GM12891 (cell line): ENCODE results near the gene ADH1B.

Experiments used
- PAX5 ChIP-seq: IDR thresholded peaks from 2 replicates; pipeline ENCODE4 v1.6.1; 2011; ENCODE audit warnings: low read length, moderate library complexity, mild to moderate bottlenecking; ENCODE audit not compliant: insufficient read depth, severe bottlenecking
- POLR2A ChIP-seq: IDR thresholded peaks from 2 replicates; pipeline ENCODE4 v1.6.1; 2011; ENCODE audit warnings: low read depth, low read length, control low read depth
- POLR2AphosphoS5 ChIP-seq: IDR thresholded peaks from 2 replicates; pipeline ENCODE4 v1.6.1; 2011; ENCODE audit warnings: low read depth, low read length, control low read depth
- POU2F2 ChIP-seq: IDR thresholded peaks from 2 replicates; pipeline ENCODE4 v1.6.1; 2011; ENCODE audit warnings: low read depth, mild to moderate bottlenecking, control low read depth, low read length, moderate library complexity
- TAF1 ChIP-seq: IDR thresholded peaks from 2 replicates; pipeline ENCODE4 v1.6.1; 2011; ENCODE audit warnings: low read depth, low read length, control low read depth

DNA sequence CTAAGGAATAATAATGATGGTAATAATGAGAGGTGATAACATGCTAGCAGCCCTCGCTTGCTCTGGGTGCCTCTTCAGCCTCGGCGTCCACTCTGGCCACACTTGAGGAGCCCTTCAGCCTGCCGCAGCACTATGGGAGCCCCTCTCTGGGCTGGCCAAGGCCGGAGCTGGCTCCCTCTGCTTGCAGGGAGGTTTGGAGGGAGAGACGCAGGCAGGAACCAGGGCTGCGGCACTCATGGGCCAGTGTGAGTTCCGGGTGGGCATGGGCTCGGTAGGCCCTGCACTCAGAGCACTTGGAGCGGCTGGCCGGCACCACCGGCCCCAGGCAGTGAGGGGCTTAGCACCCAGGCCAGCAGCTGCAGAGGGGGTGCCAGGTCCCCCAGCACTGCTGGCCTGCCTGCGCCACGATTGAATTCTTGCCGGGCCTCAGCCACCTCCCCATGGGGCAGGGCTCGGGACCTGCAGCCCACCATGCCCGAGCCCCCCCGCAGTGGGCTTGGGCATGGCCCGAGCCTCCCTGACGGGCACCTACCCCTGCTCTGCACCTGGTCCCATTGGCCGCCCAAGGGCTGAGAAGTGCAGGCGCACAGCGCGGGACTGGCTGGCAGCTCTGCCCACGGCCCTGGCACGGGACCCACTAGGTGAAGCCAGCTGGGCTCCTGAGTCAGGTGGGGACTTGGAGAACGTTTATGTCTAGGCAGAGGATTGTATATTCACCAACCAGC, 38.4 kb upstream of the ADH1B start:
- TF ChIP-seq POLR2AphosphoS5 (no peak), POLR2A (no peak), TAF1 (no peak), POU2F2 (no peak), PAX5 (no peak)
